GM23248 (cell line): ENCODE results near the gene MSANTD1.

Experiments
- EZH2 ChIP-seq: fragments of 200-600 bp; sonication (generic); IDR thresholded peaks from 2 replicates; pipeline ENCODE4 v1.6.1; 2018; ENCODE audit warnings: antibody characterized with exemption, mild to moderate bottlenecking; ENCODE audit not compliant: insufficient read depth, poor library complexity, severe bottlenecking
- EZH2phosphoT487 ChIP-seq: fragments of 200-600 bp; sonication (generic); IDR thresholded peaks from 2 replicates; pipeline ENCODE4 v1.6.1; 2018; ENCODE audit warnings: antibody characterized with exemption, moderate library complexity, mild to moderate bottlenecking, low read depth; ENCODE audit not compliant: insufficient read depth

- no peak for TF ChIP-seq EZH2
- no peak for TF ChIP-seq EZH2phosphoT487
Observed at GRCh38 chr4:3240936-3241522, 7.9 kb upstream of the MSANTD1 start.
